Activated T-helper 17 cell treated with anti-CD3 and anti-CD28 coated beads, Interleukin-2, amount 50 U/mL, for 72 hours (primary cell): ENCODE results near the gene FGD1. TPM values are rescaled to one million over a fixed set of nuclear protein-coding genes. Genes with fewer than 3 reads are reported as not detected.
A peak's percentile ranks its signal among the peaks of the same experiment; 100 is the strongest.

Experiments used
- ATAC-seq: fragments of 150-1000 bp; cut with Tn5 transposase; replicated peaks from 2 replicates; pipeline ENCODE4 v1.10.0; 2021; ENCODE audit warnings: mild to moderate bottlenecking, moderate library complexity
- H3K27ac Mint-ChIP-seq: one replicate; pipeline ENCODE4 v1.8.0; 2022; ENCODE audit warnings: mixed read lengths
- H3K27me3 Mint-ChIP-seq: one replicate; pipeline ENCODE4 v1.8.0; 2022; ENCODE audit warnings: mixed read lengths
- H3K36me3 Mint-ChIP-seq: one replicate; pipeline ENCODE4 v1.8.0; 2022; ENCODE audit warnings: low read depth, mild to moderate bottlenecking, mixed read lengths
- H3K4me1 Mint-ChIP-seq: one replicate; pipeline ENCODE4 v1.8.0; 2022; ENCODE audit warnings: mixed read lengths
- H3K4me3 Mint-ChIP-seq: one replicate; pipeline ENCODE4 v1.8.0; 2022; ENCODE audit warnings: mild to moderate bottlenecking, mixed read lengths
- H3K9me3 Mint-ChIP-seq: one replicate; pipeline ENCODE4 v1.8.0; 2022; ENCODE audit warnings: mixed read lengths
- total RNA-seq, 2 donors: library from RNA; stranded (reverse); gene quantifications; one replicate each; pipeline ENCODE4 v1.2.3, GENCODE V29; 2022

Gene FGD1
- total RNA-seq, 2 donors from 2014 or later: 0.24 TPM; not detected in 1

DNA sequence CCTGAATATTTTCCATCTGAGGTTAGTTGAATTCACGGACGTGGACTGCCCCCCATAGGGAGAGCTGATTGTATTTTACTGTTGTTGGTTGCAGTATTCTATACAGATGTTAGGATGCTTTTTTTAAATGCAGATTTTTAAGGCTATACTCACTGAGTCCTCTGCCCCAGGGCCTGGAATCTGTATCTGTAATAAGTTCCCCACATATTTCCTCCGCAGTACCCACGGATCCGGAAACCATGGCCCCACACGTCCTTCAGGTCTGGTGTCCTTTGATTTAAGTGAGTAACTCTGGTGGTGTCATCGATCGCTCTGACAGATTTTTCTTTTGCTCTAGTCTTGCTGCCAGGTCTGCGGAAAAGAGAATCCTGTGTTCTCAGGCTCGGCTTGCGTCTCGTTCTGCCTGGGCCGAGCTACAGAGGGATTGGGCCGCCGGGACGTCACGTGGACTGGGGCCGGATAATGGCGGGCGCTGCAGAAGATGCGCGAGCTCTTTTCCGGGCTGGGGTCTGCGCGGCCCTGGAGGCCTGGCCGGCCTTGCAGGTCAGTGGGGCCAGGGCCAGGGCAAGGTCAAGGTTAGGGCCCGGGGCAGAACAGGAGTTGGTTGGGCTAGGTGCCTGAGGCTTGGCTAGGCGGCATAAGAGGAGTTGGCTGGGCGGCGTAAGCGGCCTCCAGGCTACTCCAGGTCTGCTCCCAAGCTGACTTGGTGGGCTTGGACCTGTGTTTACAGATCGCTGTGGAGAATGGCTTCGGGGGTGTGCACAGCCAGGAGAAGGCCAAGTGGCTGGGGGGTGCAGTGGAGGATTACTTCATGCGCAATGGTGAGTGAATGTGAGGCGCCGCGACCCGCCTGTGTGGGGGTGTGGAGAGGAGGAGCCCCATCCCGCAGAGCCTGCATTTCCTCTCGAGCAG, 55.8 kb downstream of the FGD1 start, which contains the start of gene TSR2:
TSS of gene TSR2 (plus strand) at position 445 of the 912 bp plus-strand sequence. CDS start at position 463, 18 bp downstream.
- H3K36me3 Mint-ChIP-seq: peaks cover 46% of the 10 kb centered on the region
- peak within 1 kb of the TSS; percentile 93 for H3K4me3 Mint-ChIP-seq
- peaks cover 10% of the 10 kb centered on the region for H3K4me1 Mint-ChIP-seq
- ATAC-seq: peak; percentile 97
- no peaks in the 10 kb centered on the region for H3K27me3 Mint-ChIP-seq
- no peaks in the 10 kb centered on the region for H3K9me3 Mint-ChIP-seq
- peak within 1 kb of the TSS; percentile 87 for H3K27ac Mint-ChIP-seq

DNA sequence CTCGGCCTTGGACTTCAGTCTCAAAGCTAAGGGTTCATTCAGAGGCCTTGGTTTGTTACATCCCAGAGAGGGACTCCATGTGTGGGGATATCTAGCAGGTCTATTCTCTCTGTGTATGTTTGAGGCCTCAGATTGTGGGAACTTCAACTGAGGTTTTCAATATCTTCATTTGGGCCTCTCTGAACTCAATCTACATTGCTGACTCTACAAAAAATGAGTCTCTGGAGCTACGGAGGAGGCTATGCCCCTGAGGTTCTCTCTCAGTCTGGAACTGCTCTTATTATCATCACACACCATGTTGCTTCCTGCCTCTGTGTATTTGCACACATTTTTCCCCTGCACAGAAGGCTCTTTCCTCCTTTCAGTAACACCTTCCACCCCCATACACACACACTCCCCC, 60.9 kb downstream of the FGD1 start:
- H3K27ac Mint-ChIP-seq: no peak overlapping the region
- peaks cover 1% of the 10 kb centered on the region for H3K36me3 Mint-ChIP-seq
- ATAC-seq: no peak
- H3K27me3 Mint-ChIP-seq: no peaks in the 10 kb centered on the region
- H3K4me1 Mint-ChIP-seq: no peaks in the 10 kb centered on the region
- H3K9me3 Mint-ChIP-seq: no peaks in the 10 kb centered on the region
- H3K4me3 Mint-ChIP-seq: no peak overlapping the region

DNA sequence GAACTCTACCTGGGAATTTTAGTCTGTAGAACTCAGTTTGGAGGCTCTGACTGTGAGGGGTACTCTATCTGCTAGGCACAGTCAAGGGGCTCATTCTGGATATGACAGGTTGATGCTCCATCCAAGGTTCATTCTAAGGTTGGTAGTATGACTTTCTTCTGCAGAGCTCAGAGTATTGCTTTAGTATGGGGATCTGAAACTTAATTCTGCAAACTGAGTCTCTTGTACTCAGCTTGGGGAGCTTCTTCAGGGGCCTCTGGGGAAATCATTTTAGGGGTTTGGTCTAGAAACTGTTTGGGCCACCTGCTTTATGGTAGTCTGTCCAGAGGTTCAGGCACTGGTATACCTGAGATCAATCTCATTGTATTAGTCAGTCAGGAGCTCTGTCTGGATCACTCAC, 65.5 kb downstream of the FGD1 start:
- ATAC-seq: no peak
- Mint-ChIP-seq H3K27ac (no peak overlapping the region), H3K4me3 (no peak overlapping the region), H3K27me3 (peaks cover 3% of the 10 kb centered on the region), H3K4me1 (no peaks in the 10 kb centered on the region), H3K9me3 (no peaks in the 10 kb centered on the region), H3K36me3 (no peaks in the 10 kb centered on the region)

DNA sequence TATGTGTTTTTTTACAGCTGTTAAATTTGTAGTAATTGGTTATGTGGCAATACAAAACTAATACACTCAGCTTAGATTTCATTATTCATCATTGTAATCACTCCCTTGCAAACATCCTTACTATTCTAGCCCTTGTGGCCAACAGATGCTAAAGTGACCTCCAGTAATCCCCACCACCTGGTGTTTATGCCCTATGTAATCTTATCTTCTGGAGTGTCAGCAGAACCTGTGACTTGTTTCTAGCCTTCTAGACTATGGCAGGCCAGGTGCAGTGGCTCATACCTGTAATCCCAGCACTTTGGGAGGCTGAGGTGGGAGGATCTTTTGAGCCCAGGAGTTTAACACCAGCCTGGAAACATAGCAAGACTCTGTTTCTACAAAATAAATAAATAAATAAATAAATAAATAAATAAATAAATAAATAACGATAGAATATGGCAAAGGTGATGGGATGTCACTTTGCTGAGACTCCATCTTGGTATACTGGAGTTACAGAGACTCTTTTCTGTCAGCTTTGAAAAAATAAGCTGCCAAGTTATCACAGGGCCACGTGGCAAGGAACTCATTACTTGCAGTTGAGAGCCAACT, 68.1 kb downstream of the FGD1 start:
- ATAC-seq: no peak
- H3K36me3 Mint-ChIP-seq: no peaks in the 10 kb centered on the region
- H3K4me1 Mint-ChIP-seq: no peaks in the 10 kb centered on the region
- peaks cover 3% of the 10 kb centered on the region for H3K27me3 Mint-ChIP-seq
- H3K4me3 Mint-ChIP-seq: no peak overlapping the region
- H3K27ac Mint-ChIP-seq: no peak overlapping the region
- H3K9me3 Mint-ChIP-seq: no peaks in the 10 kb centered on the region

DNA sequence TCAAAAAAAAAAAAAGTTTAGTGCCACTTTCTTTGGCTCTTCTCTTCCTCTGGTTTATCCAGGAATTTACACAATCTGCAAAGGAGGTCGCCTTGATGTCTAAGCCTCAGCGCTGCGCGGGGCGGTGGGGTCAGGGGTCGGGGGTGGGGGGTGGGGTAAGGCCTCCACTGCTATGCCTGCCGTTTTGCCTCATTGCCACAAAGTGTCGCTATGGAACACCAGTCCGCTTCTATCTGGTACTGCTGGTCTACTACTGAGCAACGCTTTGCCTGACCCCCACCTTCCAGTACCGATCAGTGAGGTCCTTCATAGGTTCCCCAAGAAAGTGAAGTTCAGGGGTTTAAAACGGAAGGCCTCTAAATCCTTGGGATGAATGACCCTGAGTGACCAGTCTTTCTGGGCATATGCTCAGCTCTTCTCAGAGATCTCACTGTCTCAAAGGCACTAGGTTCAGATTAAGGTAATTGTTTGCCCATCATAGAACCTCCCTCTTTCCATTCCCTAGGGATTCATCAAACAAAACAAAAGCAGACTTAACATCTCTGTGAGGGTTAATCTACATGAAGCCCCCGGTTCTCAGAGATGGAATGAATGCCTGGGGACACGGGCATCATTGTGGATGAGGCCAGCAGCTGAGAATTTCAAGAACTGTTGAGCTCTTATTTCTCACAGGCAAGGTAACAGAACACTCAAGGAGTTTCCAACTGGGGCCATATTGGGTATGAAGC, 72.7 kb downstream of the FGD1 start:
- H3K4me3 Mint-ChIP-seq: no peak overlapping the region
- no peaks in the 10 kb centered on the region for H3K4me1 Mint-ChIP-seq
- no peak for ATAC-seq
- peaks cover 2% of the 10 kb centered on the region for H3K27me3 Mint-ChIP-seq
- H3K9me3 Mint-ChIP-seq: no peaks in the 10 kb centered on the region
- H3K27ac Mint-ChIP-seq: no peak overlapping the region
- H3K36me3 Mint-ChIP-seq: no peaks in the 10 kb centered on the region

DNA sequence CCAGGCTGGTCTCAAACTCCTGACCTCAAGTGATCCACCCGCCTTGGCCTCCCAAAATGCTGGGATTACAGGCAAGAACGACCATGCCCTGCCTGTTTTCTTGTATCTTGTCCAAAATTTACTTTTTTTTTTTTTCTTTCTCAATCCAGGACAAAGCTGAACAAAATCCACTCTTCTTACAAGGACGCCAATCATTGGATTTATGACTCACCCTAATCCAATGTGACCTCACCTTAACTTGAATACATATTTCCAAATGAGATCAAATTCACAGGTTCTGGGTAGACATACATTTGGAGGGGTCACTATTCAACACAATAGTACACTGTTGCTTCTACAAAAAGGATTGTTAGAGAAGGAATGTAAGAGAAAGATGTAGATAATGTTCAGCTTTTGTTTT, 73.9 kb downstream of the FGD1 start:
- Mint-ChIP-seq H3K4me3 (no peak overlapping the region), H3K27me3 (peaks cover 3% of the 10 kb centered on the region), H3K4me1 (no peaks in the 10 kb centered on the region), H3K36me3 (no peaks in the 10 kb centered on the region), H3K9me3 (no peaks in the 10 kb centered on the region), H3K27ac (no peak overlapping the region)
- no peak for ATAC-seq

DNA sequence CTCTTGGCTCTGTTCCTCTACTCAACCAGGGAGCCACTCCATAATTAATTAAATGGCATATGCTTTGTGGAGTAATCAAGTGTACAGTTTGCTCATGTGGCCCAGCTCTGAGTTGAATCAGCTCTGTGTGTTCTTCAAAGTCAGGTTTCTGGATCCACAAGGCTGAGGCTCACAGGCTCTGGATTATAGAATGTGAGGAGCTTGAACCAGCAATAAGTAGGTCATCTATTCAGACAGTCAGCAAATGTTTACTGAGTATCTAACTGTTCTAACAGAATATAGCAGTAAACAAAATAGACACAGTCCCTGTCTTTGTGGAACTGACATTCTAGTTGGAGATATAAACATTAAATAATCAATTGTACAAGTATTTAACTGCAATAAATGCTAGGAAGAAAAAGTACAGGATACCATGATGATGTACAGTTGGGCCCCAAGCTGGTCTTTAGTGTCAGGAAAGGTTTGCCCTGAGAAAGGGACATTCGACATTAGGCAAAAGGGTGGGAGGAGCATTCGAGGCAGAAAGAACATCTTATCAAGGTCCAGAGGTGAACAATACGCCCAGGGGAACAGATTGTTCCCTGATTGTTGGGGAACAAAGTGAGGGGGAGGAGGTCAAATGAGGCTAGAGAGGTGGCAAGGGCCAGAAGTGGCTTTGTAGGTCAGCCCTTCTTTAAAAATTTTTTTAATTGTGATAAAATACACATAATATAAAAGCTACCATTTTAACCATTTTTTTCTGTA, 76.3 kb downstream of the FGD1 start:
- Mint-ChIP-seq H3K27me3 (peaks cover 14% of the 10 kb centered on the region), H3K4me1 (no peaks in the 10 kb centered on the region), H3K4me3 (no peak overlapping the region), H3K36me3 (no peaks in the 10 kb centered on the region), H3K9me3 (no peaks in the 10 kb centered on the region), H3K27ac (no peak overlapping the region)
- ATAC-seq: no peak

DNA sequence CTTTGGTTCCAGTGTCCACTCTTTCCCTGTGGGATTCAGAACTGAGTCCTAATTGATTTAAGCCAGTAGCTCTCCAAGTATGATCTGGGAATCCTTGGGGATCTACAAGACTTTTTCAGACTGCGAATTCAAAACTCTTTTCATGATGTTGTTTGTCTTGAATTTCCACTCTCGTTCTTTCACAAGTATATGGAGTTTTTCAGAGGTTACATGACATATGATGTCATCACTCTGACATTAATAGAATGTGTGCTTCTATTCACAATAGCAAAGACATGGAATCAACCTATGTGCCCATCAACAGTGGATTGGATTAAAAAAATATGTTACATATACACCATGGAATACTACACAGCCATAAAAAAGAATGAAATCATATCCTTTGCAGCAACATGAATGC, 79.1 kb downstream of the FGD1 start:
- no peak for ATAC-seq

DNA sequence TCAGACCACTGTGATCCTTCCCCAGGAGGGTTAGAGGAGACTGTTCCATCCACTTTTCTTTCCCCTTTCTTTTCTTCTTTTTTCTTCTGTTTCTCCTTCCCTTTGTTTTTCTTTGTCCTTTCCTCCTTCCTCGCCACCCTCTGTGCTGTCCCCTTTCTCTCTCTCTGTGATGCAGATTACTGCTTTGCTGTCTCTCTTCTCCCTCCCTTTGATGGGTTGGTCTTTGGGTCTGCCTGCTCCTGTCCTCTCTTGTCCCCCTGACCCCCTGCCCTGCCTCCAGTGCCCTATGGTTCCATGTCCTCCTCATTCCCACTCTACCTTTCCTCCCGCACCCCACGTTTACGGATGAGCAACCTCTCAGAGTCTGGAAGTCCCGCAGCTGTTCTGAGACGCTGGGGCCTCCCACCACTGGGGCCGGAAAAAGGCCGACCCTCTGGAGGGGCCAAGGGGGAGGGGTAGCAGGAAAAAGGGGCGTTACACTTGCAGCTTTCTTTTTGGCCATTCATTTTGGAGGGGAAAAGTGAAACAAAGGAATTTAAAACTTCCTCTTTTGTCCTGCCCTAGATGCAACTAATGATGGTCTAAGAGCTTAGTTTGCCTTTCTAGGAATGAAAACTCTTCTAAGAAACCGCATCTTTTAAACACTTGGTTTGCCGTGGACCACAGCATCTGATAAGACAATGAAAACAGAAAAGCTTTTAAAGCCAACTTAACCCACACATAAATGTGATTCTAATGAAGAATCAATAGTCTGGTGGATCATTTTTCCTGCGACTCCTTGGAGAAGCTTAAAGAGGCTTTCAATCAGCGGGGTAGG, 80.3 kb downstream of the FGD1 start:
- Mint-ChIP-seq H3K9me3 (no peaks in the 10 kb centered on the region), H3K27ac (no peak overlapping the region), H3K4me1 (no peaks in the 10 kb centered on the region), H3K27me3 (peaks cover 14% of the 10 kb centered on the region), H3K36me3 (no peaks in the 10 kb centered on the region), H3K4me3 (no peak overlapping the region)
- no peak for ATAC-seq

More for the DNA sequence above, 79.1 kb downstream of the FGD1 start:
- H3K9me3 Mint-ChIP-seq: no peaks in the 10 kb centered on the region
- no peak overlapping the region for H3K4me3 Mint-ChIP-seq
- H3K27me3 Mint-ChIP-seq: peaks cover 14% of the 10 kb centered on the region
- no peak overlapping the region for H3K27ac Mint-ChIP-seq
- no peaks in the 10 kb centered on the region for H3K36me3 Mint-ChIP-seq
- H3K4me1 Mint-ChIP-seq: no peaks in the 10 kb centered on the region

DNA sequence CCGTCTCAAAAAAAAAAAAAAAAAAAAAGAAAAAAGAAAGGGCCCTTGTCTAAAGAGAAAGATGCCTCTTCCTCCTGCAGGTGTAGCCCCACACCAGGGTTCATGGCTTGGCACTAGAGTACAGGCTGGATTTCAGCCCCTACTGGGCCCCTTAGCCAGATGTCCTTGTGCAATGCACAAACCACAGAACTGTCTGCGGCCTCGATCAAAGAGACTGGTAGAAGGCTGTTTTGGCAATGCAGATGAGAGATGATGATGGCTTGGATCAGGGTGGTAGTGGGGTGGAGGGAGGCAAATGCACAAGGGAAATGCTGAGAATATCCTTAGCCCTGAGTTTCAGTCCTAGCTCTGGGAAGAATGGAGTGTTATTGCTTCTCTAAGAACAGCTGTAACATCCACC, 82.3 kb downstream of the FGD1 start:
- no peak overlapping the region for H3K27ac Mint-ChIP-seq
- no peaks in the 10 kb centered on the region for H3K9me3 Mint-ChIP-seq
- no peaks in the 10 kb centered on the region for H3K4me1 Mint-ChIP-seq
- H3K36me3 Mint-ChIP-seq: no peaks in the 10 kb centered on the region
- ATAC-seq: no peak
- H3K27me3 Mint-ChIP-seq: peaks cover 12% of the 10 kb centered on the region
- H3K4me3 Mint-ChIP-seq: no peak overlapping the region

DNA sequence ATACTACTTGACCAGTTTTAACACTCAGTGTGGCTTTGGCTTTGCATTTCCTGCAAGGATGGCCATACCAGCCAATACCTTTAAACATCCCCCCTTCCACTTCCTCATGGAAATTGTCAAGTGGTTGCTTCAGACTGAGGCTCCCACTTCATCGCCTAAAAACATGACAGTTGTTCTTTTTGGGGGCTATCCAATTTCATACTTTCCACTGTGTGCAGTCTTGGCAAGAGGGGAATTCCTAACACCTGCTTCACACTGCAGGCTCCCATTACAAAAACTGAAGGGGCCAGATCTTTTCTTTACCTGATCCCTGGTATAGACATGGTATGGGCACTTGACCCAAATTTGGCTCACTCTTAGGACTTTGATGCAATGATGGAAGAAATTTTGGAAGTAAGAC, 84.3 kb downstream of the FGD1 start:
- H3K36me3 Mint-ChIP-seq: no peaks in the 10 kb centered on the region
- H3K4me3 Mint-ChIP-seq: no peak overlapping the region
- peaks cover 7% of the 10 kb centered on the region for H3K27me3 Mint-ChIP-seq
- no peak for ATAC-seq
- no peak overlapping the region for H3K27ac Mint-ChIP-seq
- H3K9me3 Mint-ChIP-seq: no peaks in the 10 kb centered on the region
- no peaks in the 10 kb centered on the region for H3K4me1 Mint-ChIP-seq

DNA sequence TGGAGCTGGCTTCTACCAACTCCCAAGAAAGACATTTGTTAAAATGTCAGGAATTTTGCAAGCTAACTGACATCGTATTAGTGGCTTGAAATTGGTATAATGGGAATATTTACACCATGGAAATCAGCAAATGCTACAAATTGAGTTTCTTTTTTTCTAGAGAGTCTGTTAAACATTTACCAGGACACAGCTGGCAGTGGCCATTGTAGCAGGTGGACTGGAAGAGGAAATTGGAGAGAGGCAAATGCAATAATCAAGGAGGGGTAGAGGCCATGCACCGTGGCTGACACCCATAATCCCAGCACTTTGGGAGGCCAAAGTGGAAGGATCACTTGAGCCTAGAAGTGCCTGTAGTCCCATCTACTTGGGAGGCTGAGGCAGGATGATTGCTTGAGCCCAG, 88.8 kb downstream of the FGD1 start:
- Mint-ChIP-seq H3K4me1 (no peaks in the 10 kb centered on the region), H3K27me3 (peaks cover 8% of the 10 kb centered on the region), H3K27ac (no peak overlapping the region), H3K9me3 (no peaks in the 10 kb centered on the region), H3K4me3 (no peak overlapping the region), H3K36me3 (no peaks in the 10 kb centered on the region)
- ATAC-seq: no peak

DNA sequence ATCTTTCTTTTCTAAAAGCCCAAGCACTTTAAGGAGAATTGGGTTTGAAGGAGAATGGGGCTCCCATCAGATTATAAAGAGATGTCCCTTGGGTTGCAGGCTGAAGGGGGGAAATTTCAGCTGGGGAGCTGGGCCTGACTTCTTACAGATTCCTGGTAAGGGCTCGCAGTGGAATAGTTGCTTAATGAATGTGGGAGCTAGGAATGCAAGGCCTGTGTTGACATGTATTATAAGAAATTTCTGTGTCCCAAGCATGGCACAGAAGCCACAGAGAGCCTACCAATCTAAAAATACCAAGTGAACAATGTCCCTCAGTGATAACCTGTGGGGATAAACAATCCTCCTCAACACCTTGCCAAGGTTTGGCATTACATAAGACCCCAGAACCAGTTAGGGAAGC, 98.9 kb downstream of the FGD1 start:
- H3K36me3 Mint-ChIP-seq: no peaks in the 10 kb centered on the region
- H3K27me3 Mint-ChIP-seq: no peaks in the 10 kb centered on the region
- no peak for ATAC-seq
- no peak overlapping the region for H3K27ac Mint-ChIP-seq
- H3K4me3 Mint-ChIP-seq: no peak overlapping the region
- no peaks in the 10 kb centered on the region for H3K4me1 Mint-ChIP-seq
- H3K9me3 Mint-ChIP-seq: no peaks in the 10 kb centered on the region
